HUES6 (cell line): ENCODE results near the gene SEMA5A.

Experiments
- H3K27ac ChIP-seq: 2 replicates; pipeline ENCODE4 v1.7.0; 2013; ENCODE audit warnings: low read depth, mild to moderate bottlenecking, low read length, inconsistent platforms
- H3K27me3 ChIP-seq: 2 replicates; pipeline ENCODE4 v1.6.1; 2013; ENCODE audit warnings: low read length; ENCODE audit not compliant: control insufficient read depth, insufficient read depth
- H3K36me3 ChIP-seq: 2 replicates; pipeline ENCODE4 v1.6.1; 2013; ENCODE audit warnings: low read length; ENCODE audit not compliant: control insufficient read depth, insufficient read depth
- H3K4me1 ChIP-seq: 2 replicates; pipeline ENCODE4 v1.6.1; 2013; ENCODE audit warnings: low read length; ENCODE audit not compliant: control insufficient read depth, insufficient read depth
- H3K4me3 ChIP-seq: 2 replicates; pipeline ENCODE4 v1.5.1; 2013; ENCODE audit warnings: low read depth, low read length
- H3K9ac ChIP-seq: one replicate; pipeline ENCODE4 v1.6.1; 2013; ENCODE audit warnings: mild to moderate bottlenecking, low read length
- H3K9me3 ChIP-seq: 2 replicates; pipeline ENCODE4 v1.6.1; 2013; ENCODE audit warnings: low read depth, low read length; ENCODE audit not compliant: control insufficient read depth, insufficient read depth

The SEMA5A gene

DNA sequence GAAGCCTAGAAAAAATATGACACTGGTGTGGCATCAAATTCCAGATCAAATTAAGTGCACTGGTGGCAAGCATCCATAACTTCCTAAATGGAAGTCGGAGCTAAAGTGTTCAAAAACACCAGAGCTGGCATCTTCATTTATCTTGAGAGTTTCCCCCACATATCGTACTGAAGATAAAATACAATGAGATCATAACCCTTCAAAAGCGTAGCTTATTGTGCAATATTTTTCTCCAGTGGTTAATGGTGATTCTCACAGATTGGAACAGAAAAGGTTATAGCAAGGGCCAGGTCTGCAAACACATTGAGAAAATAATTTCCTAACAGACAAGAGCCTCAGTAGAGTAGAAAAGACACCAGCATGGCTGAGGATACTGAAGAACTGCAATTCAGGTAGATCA lies 147.6 kb downstream of the SEMA5A start:
- no peaks in the 10 kb centered on the region for H3K9me3 ChIP-seq
- no peaks in the 10 kb centered on the region for H3K27me3 ChIP-seq
- no peak overlapping the region for H3K4me3 ChIP-seq
- H3K9ac ChIP-seq = no peak overlapping the region
- no peaks in the 10 kb centered on the region for H3K4me1 ChIP-seq
- H3K27ac ChIP-seq = no peak overlapping the region
- no peaks in the 10 kb centered on the region for H3K36me3 ChIP-seq

DNA sequence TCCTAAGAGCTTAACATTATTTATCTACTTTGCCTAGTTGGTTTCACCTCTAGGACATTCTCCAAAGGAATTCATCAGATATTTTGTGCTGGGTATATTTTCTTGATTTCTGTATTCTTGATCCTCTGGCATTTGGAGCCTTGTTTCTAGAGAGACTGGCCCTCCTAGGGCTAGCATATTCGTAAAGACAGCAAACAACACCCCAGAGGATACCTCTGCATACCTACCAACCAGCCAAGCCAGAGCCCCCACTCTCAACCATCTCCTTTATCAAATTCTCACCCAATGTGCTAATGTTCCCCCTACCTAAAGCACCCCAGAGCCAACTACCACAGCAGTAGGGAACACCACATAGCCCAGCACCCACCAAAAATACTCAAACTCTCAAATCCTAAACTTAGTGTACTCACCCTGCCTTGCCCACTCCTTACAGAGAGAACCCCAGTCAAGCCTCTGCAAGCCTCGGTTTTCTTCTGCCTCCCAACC lies 149.5 kb downstream of the SEMA5A start:
- H3K27me3 ChIP-seq = no peaks in the 10 kb centered on the region
- H3K9ac ChIP-seq = no peak overlapping the region
- H3K27ac ChIP-seq = no peak overlapping the region
- no peaks in the 10 kb centered on the region for H3K36me3 ChIP-seq
- no peaks in the 10 kb centered on the region for H3K9me3 ChIP-seq
- H3K4me1 ChIP-seq = no peaks in the 10 kb centered on the region
- H3K4me3 ChIP-seq = no peak overlapping the region

DNA sequence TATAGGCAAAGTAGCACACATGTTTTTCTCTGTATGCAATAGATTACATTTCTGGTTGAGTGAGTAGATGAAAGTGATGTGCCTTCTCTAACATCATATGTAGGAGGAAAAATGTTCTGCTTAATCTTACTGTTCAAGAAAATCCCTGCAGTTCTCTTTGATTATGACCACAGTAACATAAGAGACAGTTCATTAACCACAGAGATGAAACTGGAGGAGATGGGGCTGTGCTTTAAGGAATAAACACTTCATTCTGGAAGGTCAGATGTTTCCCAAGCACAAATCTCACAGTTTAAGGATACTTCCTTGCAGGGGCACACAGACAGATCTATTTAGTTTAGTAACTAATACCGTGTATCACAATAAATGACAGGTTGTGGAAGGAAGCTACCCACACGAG lies 150.2 kb downstream of the SEMA5A start:
- no peak overlapping the region for H3K9ac ChIP-seq
- no peaks in the 10 kb centered on the region for H3K27me3 ChIP-seq
- no peak overlapping the region for H3K4me3 ChIP-seq
- H3K9me3 ChIP-seq = no peaks in the 10 kb centered on the region
- no peaks in the 10 kb centered on the region for H3K36me3 ChIP-seq
- no peak overlapping the region for H3K27ac ChIP-seq
- no peaks in the 10 kb centered on the region for H3K4me1 ChIP-seq

DNA sequence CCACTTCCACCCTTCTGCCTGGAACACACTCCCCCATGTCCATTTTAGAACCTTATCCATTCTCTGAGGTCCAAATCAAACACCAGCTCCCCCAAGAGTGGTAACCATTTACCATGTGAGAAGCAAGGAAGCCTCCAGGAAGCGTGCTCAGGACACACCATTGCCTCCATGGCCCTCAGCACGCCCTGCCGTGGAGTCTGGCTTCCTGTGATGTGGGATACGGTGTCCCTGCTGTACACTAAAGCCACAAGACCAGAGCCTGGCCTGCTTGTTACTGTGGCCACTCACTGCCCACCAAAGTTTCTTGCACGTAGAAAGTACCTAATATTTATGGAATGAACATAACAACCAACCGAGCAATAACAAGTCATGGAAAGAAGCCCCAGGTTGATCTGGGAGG lies 151.7 kb downstream of the SEMA5A start:
- Histone ChIP-seq H3K27me3 (no peaks in the 10 kb centered on the region), H3K4me1 (no peaks in the 10 kb centered on the region), H3K27ac (no peak overlapping the region), H3K36me3 (no peaks in the 10 kb centered on the region), H3K9me3 (no peaks in the 10 kb centered on the region), H3K9ac (no peak overlapping the region), H3K4me3 (no peak overlapping the region)

DNA sequence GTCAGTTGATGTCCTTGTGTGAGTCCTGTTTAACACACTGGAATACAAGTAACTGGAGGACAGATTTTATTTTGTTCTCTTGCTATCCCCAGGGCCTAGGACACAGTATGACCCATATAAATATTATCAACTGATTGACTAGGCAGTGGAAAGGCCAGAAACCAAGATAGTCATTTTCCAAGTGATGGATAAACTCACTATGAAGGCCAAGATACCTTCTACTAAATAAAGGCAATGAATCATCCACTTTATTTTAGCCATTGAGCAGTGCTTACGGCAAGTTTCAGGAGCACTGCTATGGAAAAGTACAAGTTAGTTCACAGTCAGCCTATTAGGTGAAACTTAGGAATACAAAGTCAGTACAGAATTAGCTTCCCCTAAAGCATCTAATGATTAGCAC lies 153.2 kb downstream of the SEMA5A start:
- H3K27ac ChIP-seq = no peak overlapping the region
- no peaks in the 10 kb centered on the region for H3K36me3 ChIP-seq
- H3K9me3 ChIP-seq = no peaks in the 10 kb centered on the region
- H3K9ac ChIP-seq = no peak overlapping the region
- no peak overlapping the region for H3K4me3 ChIP-seq
- no peaks in the 10 kb centered on the region for H3K27me3 ChIP-seq
- H3K4me1 ChIP-seq = 0 out of 2 replicates have a peak, but pooled peaks cover 3% of the 10 kb centered on the region

DNA sequence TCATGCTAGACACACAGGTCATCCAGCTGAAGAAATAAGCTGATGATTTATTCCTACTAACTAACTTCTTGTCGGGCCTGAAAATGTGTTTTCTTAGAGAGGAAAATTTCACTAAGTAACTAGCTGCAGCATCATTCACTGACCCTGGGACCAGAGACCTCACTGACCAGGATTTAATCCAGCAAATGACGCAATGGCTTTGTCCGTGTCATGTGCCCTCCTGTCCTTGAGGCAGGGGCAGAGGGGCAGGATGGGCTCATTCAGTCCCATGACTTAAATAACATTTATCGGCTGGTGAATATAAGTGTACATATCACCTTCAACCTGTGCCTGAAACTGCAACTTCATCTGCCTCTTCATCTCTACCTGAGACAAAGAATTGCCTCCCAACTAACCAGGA lies 154.8 kb downstream of the SEMA5A start:
- no peak overlapping the region for H3K9ac ChIP-seq
- H3K27ac ChIP-seq = no peak overlapping the region
- H3K4me3 ChIP-seq = no peak overlapping the region

DNA sequence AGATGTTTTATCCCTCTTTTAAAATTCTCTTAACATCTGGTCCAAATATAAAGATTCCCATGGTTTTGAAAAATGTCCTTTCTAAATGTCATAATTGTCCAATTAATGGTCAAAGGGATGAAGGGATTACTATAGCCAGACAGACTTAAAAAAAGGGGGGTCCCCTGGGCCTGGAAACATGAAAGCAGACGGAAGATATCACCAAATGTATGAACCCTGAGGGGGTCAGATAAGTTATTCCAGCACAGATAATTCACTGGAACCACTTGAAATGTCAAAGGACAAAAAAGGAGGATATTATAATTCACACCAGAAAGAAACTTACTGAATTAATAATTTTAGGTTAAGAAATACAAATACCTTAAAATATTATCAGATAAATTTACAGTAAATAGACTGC lies 155.8 kb downstream of the SEMA5A start:
- Histone ChIP-seq H3K4me3 (no peak overlapping the region), H3K9ac (no peak overlapping the region), H3K36me3 (no peaks in the 10 kb centered on the region), H3K27ac (no peak overlapping the region), H3K4me1 (0 out of 2 replicates have a peak, but pooled peaks cover 3% of the 10 kb centered on the region), H3K9me3 (no peaks in the 10 kb centered on the region), H3K27me3 (no peaks in the 10 kb centered on the region)

More for the DNA sequence above, 154.8 kb downstream of the SEMA5A start:
- 0 out of 2 replicates have a peak, but pooled peaks cover 3% of the 10 kb centered on the region for H3K4me1 ChIP-seq
- H3K36me3 ChIP-seq = no peaks in the 10 kb centered on the region
- no peaks in the 10 kb centered on the region for H3K9me3 ChIP-seq
- no peaks in the 10 kb centered on the region for H3K27me3 ChIP-seq

DNA sequence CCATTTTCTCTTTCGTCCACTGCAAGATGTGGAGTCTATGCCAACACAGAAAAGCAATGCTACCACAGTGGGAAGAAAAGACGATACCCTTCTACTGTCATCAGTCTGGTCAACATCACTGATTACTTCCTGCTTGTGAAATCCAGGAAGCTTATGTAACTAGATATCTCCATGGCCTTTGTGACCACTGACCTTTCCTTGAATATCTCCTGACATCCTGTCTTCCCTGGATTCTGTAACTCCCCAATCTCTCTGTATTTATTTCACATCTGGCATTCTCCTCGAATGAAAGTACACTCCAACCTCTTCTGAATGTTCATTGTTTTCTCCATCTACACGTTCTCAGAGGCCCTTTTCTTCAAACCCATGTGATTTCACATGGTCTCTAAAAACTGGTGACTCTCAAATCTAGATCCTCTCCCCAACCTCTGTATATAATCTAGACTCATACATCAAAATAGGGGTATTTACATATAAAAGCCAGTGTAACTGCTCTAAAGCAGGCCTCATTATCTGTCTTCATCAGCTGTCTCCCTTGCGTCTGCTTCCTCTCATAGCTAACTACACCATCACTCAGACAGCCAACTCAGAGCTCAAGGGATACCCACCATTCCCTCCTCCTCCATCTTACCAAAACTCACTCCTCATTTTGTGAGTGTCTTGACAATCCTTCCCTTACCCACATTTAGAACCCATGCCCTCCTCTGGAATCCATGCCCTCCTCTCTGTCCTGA lies 156.8 kb downstream of the SEMA5A start:
- Histone ChIP-seq H3K4me1 (0 out of 2 replicates have a peak, but pooled peaks cover 3% of the 10 kb centered on the region), H3K36me3 (no peaks in the 10 kb centered on the region), H3K9ac (no peak overlapping the region), H3K9me3 (no peaks in the 10 kb centered on the region), H3K4me3 (no peak overlapping the region), H3K27ac (no peak overlapping the region), H3K27me3 (no peaks in the 10 kb centered on the region)

DNA sequence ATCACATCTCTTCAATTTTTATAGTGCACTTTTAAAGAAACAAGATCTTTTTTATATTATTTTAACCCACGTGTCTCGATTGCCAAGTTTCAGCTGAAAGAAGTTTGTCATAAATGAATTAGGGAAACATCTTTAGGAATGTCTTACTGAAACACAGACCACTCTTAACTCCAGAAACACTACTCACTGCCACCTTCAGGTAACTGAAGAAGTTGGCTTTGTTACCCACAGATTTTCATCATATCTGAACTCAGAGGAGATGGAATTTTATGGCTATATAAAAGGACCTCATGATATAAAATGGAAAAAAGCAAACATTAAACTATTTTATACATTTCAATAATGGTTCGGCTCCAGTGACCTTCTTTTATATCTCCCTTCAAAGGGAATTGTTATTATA lies 158.0 kb downstream of the SEMA5A start:
- H3K9me3 ChIP-seq = no peaks in the 10 kb centered on the region
- H3K27ac ChIP-seq = no peak overlapping the region
- H3K4me1 ChIP-seq = 0 out of 2 replicates have a peak, but pooled peaks cover 3% of the 10 kb centered on the region
- no peaks in the 10 kb centered on the region for H3K27me3 ChIP-seq
- H3K4me3 ChIP-seq = no peak overlapping the region
- H3K36me3 ChIP-seq = no peaks in the 10 kb centered on the region
- no peak overlapping the region for H3K9ac ChIP-seq

DNA sequence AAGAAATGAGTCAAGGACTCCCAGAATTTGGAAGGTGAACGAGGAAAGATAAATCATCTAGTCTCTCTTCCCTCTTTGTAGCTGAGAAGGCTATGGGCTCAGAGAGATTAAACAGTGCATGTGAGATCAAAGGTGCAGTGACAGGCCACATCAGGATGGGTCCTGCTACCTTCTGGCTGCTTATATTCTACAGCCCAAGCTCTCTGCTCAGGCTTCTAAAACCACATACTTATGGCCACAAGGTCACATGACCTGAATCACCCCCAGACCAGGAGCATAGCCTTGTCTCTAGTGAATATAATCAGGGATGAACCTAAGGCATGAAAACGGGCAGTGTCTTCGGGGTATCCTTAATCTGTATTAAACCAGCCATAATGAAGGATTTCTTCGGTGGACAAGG lies 158.9 kb downstream of the SEMA5A start:
- Histone ChIP-seq H3K9me3 (no peaks in the 10 kb centered on the region), H3K27ac (no peak overlapping the region), H3K9ac (no peak overlapping the region), H3K36me3 (no peaks in the 10 kb centered on the region), H3K4me1 (0 out of 2 replicates have a peak, but pooled peaks cover 3% of the 10 kb centered on the region), H3K27me3 (no peaks in the 10 kb centered on the region), H3K4me3 (no peak overlapping the region)

DNA sequence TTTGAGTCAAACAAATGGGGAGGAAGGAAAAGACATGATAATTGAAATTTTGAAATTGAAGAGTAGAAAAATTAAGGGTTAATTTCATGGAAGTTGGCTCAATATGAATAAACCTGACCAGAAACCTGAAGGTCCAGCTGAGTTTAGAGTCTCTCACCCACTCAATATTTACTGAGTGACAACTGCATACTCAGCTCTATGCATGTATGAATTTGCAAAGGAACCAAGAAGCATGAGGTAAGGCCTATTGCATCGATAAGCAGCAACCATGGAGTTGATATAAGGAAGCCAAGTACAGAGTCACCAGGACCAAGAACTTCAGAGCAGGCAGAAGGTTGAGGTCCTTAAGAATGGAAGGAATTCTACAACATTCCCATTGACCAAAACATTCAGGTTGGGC lies 163.4 kb downstream of the SEMA5A start:
- no peak overlapping the region for H3K4me3 ChIP-seq
- H3K36me3 ChIP-seq = no peaks in the 10 kb centered on the region
- H3K4me1 ChIP-seq = no peaks in the 10 kb centered on the region
- H3K9me3 ChIP-seq = no peaks in the 10 kb centered on the region
- no peaks in the 10 kb centered on the region for H3K27me3 ChIP-seq
- H3K9ac ChIP-seq = no peak overlapping the region
- no peak overlapping the region for H3K27ac ChIP-seq
